Ectodermal cell (in vitro differentiated cells): ENCODE data around the gene GCN1. TPM values are rescaled to one million over a fixed set of nuclear protein-coding genes. Genes with fewer than 3 reads are reported as not detected.
A peak's percentile ranks its signal among the peaks of the same experiment; 100 is the strongest.

ENCODE experiments used
- H3K27ac ChIP-seq: 2 replicates; pipeline ENCODE4 v1.7.0; 2013; ENCODE audit warnings: mild to moderate bottlenecking, low read depth, low read length; ENCODE audit not compliant: insufficient read depth, poor library complexity, severe bottlenecking
- H3K27me3 ChIP-seq: 2 replicates; pipeline ENCODE4 v1.7.0; 2013; ENCODE audit warnings: mild to moderate bottlenecking, low read length; ENCODE audit not compliant: insufficient read depth, control insufficient read depth, poor library complexity, severe bottlenecking
- H3K36me3 ChIP-seq: one replicate; pipeline ENCODE4 v1.7.0; 2013; ENCODE audit warnings: low read length; ENCODE audit not compliant: control insufficient read depth, insufficient read depth
- H3K4me1 ChIP-seq: one replicate; pipeline ENCODE4 v1.7.0; 2013; ENCODE audit warnings: low read length; ENCODE audit not compliant: control insufficient read depth, insufficient read depth
- H3K4me3 ChIP-seq: 2 replicates; pipeline ENCODE4 v1.7.0; 2013; ENCODE audit warnings: low read depth, low read length, control low read depth; ENCODE audit not compliant: insufficient read depth
- H3K9me3 ChIP-seq: 2 replicates; pipeline ENCODE4 v1.7.0; 2013; ENCODE audit warnings: mild to moderate bottlenecking, low read length, moderate library complexity; ENCODE audit not compliant: control insufficient read depth
- WGBS, 2 experiments: methylation state at CpG; one replicate each; pipeline ENCODE4 v1.1.7; 2013; ENCODE audit warnings: missing lambda C conversion rate in 2 of 2; 5-methylcytosine and 5-hydroxymethylcytosine counted together
- polyA plus RNA-seq, 4 experiments: library from polyadenylated mRNA; stranded (reverse); fragments of 50-300 nt; gene quantifications; one replicate each; pipeline ENCODE4 v1.2.3, GENCODE V29; 2013

The GCN1 gene
- 65.4 TPM for polyA plus RNA-seq (2013, experiment 1 of 4)
- 79.8 TPM for polyA plus RNA-seq (2013, experiment 2 of 4)
- polyA plus RNA-seq (2013, experiment 3 of 4) = 55.4 TPM
- polyA plus RNA-seq (2013, experiment 4 of 4) = 59.0 TPM

DNA sequence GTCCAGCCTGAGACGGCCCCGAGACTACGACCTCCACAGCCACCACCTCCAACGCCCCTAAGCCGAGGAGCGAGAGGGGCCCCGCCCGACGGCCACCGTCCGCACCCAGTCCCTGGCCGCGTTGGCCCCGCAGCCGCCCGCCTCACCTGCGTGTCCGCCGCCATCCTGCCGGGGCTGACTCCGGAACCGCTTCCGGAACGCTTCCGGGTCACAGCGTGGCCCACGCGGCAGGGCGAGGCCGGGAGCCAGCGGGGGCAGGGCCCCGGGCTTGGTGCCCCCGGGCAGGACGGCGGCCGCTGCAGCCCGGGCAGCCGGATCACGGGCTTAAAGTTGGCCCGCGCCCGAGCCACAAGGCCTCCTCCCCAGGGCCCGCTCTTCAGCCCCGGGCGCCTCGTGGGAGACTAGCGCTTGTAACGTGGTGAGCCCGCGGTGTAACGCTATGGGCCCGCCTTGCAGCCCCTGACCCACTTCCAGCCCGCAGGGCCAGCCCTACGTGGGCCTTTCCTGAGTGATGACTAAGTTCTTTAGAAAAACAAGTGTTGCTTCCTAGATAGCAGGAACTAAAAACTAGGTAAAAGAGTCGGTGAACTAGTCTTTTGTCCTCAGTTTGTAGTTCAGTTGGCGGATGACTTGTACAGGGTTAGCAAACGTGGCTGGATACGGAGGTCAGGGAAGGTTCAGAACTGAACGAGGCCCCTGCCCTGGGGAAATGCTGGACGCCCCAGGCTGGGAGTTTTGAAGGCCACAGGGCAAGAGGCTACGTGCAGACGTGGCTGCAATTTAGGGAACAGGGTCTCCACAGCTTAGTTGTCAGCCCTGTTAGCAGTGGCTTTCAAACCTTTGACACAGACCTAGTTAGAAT, at the start of gene GCN1:
Gene GCN1, minus strand, starts transcription at position 182 of the 862 bp plus-strand sequence. Its CDS starts 18 bp downstream, at position 164.
- WGBS, 2 experiments = 3% methylated on average over 62 of the region's 62 CpGs
- H3K36me3 ChIP-seq = peaks cover 35% of the 10 kb centered on the region

DNA sequence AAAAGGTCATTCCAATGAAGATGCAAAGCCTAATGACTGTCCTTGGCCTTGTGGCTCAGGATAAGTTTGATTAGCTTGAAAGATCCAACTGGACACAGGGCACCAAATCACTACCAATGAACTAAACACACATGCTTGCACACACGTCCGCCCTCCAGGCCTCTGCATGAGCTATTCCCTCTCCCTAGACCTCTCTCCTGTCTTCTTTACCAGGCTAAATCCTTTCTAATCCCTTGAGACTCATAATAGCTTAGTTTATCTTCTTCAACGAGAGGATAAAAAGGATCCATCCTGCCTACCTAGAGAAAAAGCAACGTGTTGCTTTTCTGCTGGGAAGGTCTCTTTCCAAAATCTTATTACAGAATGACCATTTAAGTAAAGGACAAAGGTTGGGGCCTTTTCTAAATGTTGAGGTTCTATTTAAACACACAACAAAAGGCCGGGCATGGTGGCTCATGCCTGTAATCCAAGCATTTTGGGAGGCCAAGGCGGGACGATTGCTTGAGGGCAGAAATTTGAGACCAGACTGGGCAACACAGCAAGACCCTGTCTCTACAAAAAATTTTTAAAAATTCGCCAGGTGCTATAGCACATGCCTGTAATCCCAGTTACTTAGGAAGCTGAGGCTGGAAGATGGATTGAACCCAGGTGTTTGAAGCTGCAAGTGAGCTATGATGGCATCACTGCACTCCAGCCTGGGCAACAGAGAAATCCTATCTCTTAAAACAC, 48.6 kb upstream of the GCN1 start:
- Histone ChIP-seq H3K9me3 (no peaks in the 10 kb centered on the region), H3K4me1 (peaks cover 7% of the 10 kb centered on the region), H3K27me3 (no peaks in the 10 kb centered on the region), H3K4me3 (no peak overlapping the region), H3K36me3 (no peaks in the 10 kb centered on the region), H3K27ac (no peak overlapping the region)
- 72 to 75% methylated on average over 8 of the region's 8 CpGs for WGBS, 2 experiments

More for the DNA sequence above, at the start of gene GCN1:
- Histone ChIP-seq H3K27me3 (no peaks in the 10 kb centered on the region), H3K9me3 (no peaks in the 10 kb centered on the region), H3K4me3 (peak within 1 kb of the TSS; percentile 92), H3K27ac (peak within 1 kb of the TSS; percentile 80), H3K4me1 (peaks cover 18% of the 10 kb centered on the region)

GRCh38 chr12:120242275-120242799, 47.8 kb upstream of the GCN1 start:
- Histone ChIP-seq H3K4me3 (no peak overlapping the region), H3K27me3 (no peaks in the 10 kb centered on the region), H3K27ac (no peak overlapping the region), H3K36me3 (no peaks in the 10 kb centered on the region), H3K9me3 (no peaks in the 10 kb centered on the region), H3K4me1 (peaks cover 7% of the 10 kb centered on the region)
- WGBS, 2 experiments = 85 to 86% methylated on average over 9 of the region's 9 CpGs

GRCh38 chr12:120241561-120242274, 47.2 kb upstream of the GCN1 start:
- H3K9me3 ChIP-seq = no peaks in the 10 kb centered on the region
- no peak overlapping the region for H3K4me3 ChIP-seq
- no peak overlapping the region for H3K27ac ChIP-seq
- peaks cover 7% of the 10 kb centered on the region for H3K4me1 ChIP-seq
- H3K27me3 ChIP-seq = no peaks in the 10 kb centered on the region
- no peaks in the 10 kb centered on the region for H3K36me3 ChIP-seq
- WGBS, 2 experiments = 80% methylated on average over 9 of the region's 9 CpGs

DNA sequence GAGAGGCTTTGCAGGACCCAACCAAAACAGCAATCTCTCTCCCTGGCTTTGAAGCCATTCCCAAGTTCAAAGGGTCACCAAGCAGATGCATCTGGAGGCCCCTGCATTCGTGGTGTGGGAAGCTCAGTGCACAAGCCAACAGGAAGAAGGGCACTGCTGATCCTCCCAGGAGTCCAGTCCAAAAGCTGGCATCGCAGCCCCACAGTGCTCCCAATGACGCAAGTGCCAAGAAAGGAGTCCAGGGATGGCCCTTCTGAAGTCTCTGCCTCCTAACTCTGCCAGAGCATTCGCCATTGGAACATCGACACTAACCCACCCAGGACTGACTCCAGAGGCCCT, 45.9 kb upstream of the GCN1 start:
- no peaks in the 10 kb centered on the region for H3K36me3 ChIP-seq
- no peaks in the 10 kb centered on the region for H3K9me3 ChIP-seq
- H3K4me3 ChIP-seq = no peak overlapping the region
- peaks cover 7% of the 10 kb centered on the region for H3K4me1 ChIP-seq
- H3K27me3 ChIP-seq = no peaks in the 10 kb centered on the region
- 93 to 94% methylated on average over 5 of the region's 5 CpGs for WGBS, 2 experiments
- no peak overlapping the region for H3K27ac ChIP-seq

GRCh38 chr12:120239776-120240494, 45.4 kb upstream of the GCN1 start:
- Histone ChIP-seq H3K4me1 (peaks cover 7% of the 10 kb centered on the region), H3K27me3 (no peaks in the 10 kb centered on the region), H3K9me3 (no peaks in the 10 kb centered on the region), H3K4me3 (no peak overlapping the region), H3K27ac (no peak overlapping the region), H3K36me3 (no peaks in the 10 kb centered on the region)
- 98 to 100% methylated on average over 2 of the region's 2 CpGs for WGBS, 2 experiments

DNA sequence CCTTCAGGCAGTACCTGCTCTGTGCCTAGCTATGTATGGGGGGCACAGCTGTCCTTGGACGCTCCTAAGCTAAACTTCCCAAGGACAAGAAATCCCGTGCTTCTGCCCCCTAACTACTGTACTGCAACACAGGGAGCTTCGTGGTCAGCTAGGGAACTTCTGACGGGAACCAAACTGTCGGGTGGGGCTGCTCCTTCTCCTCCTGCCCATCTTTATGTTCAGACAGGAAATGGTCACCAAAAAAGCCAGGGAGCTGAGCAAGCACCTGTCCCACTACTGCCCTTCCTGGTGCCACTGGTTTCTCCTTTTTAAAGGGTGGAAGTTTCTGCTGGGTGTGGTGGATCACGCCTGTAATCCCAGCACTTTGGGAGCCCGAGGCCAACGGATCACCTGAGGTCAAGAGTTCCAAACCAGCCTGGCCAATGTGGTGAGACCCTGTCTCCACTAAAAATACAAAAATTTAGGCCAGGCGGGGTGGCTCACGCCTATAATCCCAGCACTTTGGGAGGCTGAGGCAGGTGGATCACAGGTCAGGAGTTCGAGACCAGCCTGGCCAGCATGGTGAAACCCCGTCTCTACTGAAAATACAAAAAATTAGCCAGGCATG, 44.4 kb upstream of the GCN1 start:
- Histone ChIP-seq H3K27me3 (no peaks in the 10 kb centered on the region), H3K4me1 (peaks cover 12% of the 10 kb centered on the region), H3K4me3 (no peak overlapping the region), H3K36me3 (no peaks in the 10 kb centered on the region), H3K9me3 (no peaks in the 10 kb centered on the region), H3K27ac (no peak overlapping the region)
- 89 to 93% methylated on average over 12 of the region's 12 CpGs for WGBS, 2 experiments

GRCh38 chr12:120238217-120238616, 43.7 kb upstream of the GCN1 start:
- no peaks in the 10 kb centered on the region for H3K27me3 ChIP-seq
- peaks cover 12% of the 10 kb centered on the region for H3K4me1 ChIP-seq
- WGBS, 2 experiments = 90 to 93% methylated on average over 9 of the region's 9 CpGs
- no peaks in the 10 kb centered on the region for H3K9me3 ChIP-seq
- no peak overlapping the region for H3K27ac ChIP-seq
- H3K36me3 ChIP-seq = no peaks in the 10 kb centered on the region
- H3K4me3 ChIP-seq = no peak overlapping the region
